ENCODE results near the gene MCC. TPM values are rescaled to one million over a fixed set of nuclear protein-coding genes. Genes with fewer than 3 reads are reported as not detected.

MCC gene
- total and polyA plus RNA-seq, 4 donors = 9.0 to 47.3 (median 14.7) TPM

- H3K4me1 ChIP-seq (ENCODE audit: control insufficient read depth in 4 of 4, insufficient read depth in 4 of 4, low read length in 3 of 4) = peaks cover 0 to 29% (median 20%) of the 10 kb centered on the region in 4 donors
- no peak for DNase-seq (ENCODE audit: low spot score)
- TF ChIP-seq HNF4A (conservative IDR thresholded peaks at IDR 0.05) (no peak), ATF3 (IDR thresholded peaks at IDR 0.05) (no peak), EGR1 (IDR thresholded peaks at IDR 0.05; ENCODE audit: low read depth in 2 of 2) (no peak), RAD21 (IDR thresholded peaks at IDR 0.05) (no peak), MAX (IDR thresholded peaks at IDR 0.05) (no peak), FOXA2 (IDR thresholded peaks at IDR 0.05) (no peak), HNF4G (IDR thresholded peaks at IDR 0.05) (no peak), FOXA1 (IDR thresholded peaks at IDR 0.05) (no peak), JUND (IDR thresholded peaks at IDR 0.05) (no peak), NR2F2 (IDR thresholded peaks at IDR 0.05) (no peak)
- no peaks in the 10 kb centered on the region for H3K36me3 ChIP-seq (ENCODE audit: control insufficient read depth in 4 of 4, insufficient read depth in 3 of 4, low read depth in 1 of 4, low read length in 3 of 4)
- WGBS = 90% methylated on average over 5 of the region's 5 CpGs
- no peak overlapping the region for H3K27ac ChIP-seq (ENCODE audit: low read depth in 1 of 2, low read length in 2 of 2)
- no peak overlapping the region for H3K4me3 ChIP-seq (ENCODE audit: low read depth in 1 of 3, low read length in 3 of 3)
- no peaks in the 10 kb centered on the region for H3K9me3 ChIP-seq (ENCODE audit: control insufficient read depth in 4 of 4, low read length in 3 of 4)
- no peak overlapping the region for H3K9ac ChIP-seq (ENCODE audit: low read depth in 1 of 2, low read length in 2 of 2)
- H3K27me3 ChIP-seq (ENCODE audit: control insufficient read depth in 4 of 4, insufficient read depth in 4 of 4, low read length in 3 of 4) = no peaks in the 10 kb centered on the region
These were observed 232.5 kb downstream of the MCC start for GRCh38 chr5:113255579-113256386.

DNA sequence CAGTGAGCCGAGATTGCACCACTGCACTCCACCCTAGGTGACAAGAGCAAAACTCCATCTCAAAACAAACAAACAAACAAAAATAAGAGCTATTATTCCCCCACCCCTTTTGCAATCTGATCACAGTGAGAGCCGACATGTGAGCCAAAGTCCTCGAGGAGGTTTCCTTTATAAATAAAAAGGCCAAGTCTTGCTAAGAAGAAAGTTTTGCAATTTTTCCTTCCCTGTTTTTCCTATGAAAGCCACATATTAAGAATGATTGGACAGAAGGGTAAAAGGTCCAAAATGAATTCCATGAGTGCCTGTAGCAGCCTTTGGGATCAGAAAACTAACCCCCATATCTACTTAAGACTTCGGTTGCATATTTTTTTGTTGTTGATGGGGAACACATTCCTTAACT is 233.1 kb downstream of the MCC start:
- 45% methylated on average over 4 of the region's 4 CpGs for WGBS
- no peak for TF ChIP-seq MAX (IDR thresholded peaks at IDR 0.05)
- peak; percentile 43 for TF ChIP-seq NR2F2 (IDR thresholded peaks at IDR 0.05)
- no peak for TF ChIP-seq HNF4A (conservative IDR thresholded peaks at IDR 0.05)
- TF ChIP-seq RXRA (IDR thresholded peaks at IDR 0.05) = no peak
- TF ChIP-seq ATF3 (IDR thresholded peaks at IDR 0.05) = no peak
- no peak for TF ChIP-seq EGR1 (IDR thresholded peaks at IDR 0.05; ENCODE audit: low read depth in 2 of 2)
- H3K27ac ChIP-seq (ENCODE audit: low read depth in 1 of 2, low read length in 2 of 2) = no peak overlapping the region

GRCh38 chr5:113253037-113253436 is 235.2 kb downstream of the MCC start:
- H3K9me3 ChIP-seq (ENCODE audit: control insufficient read depth in 4 of 4, low read length in 3 of 4) = no peaks in the 10 kb centered on the region
- H3K27ac ChIP-seq (ENCODE audit: low read depth in 1 of 2, low read length in 2 of 2) = no peak overlapping the region
- WGBS = 95% methylated on average over 3 of the region's 3 CpGs
- peaks cover 0 to 29% (median 20%) of the 10 kb centered on the region in 4 donors for H3K4me1 ChIP-seq (ENCODE audit: control insufficient read depth in 4 of 4, insufficient read depth in 4 of 4, low read length in 3 of 4)
- H3K4me3 ChIP-seq (ENCODE audit: low read depth in 1 of 3, low read length in 3 of 3) = no peak overlapping the region
- no peak for DNase-seq (ENCODE audit: low spot score)
- H3K36me3 ChIP-seq (ENCODE audit: control insufficient read depth in 4 of 4, insufficient read depth in 3 of 4, low read depth in 1 of 4, low read length in 3 of 4) = no peaks in the 10 kb centered on the region
- H3K9ac ChIP-seq (ENCODE audit: low read depth in 1 of 2, low read length in 2 of 2) = no peak overlapping the region
- H3K27me3 ChIP-seq (ENCODE audit: control insufficient read depth in 4 of 4, insufficient read depth in 4 of 4, low read length in 3 of 4) = no peaks in the 10 kb centered on the region
- TF ChIP-seq NR2F2 (IDR thresholded peaks at IDR 0.05) (no peak), RAD21 (IDR thresholded peaks at IDR 0.05) (no peak), JUND (IDR thresholded peaks at IDR 0.05) (no peak), FOXA1 (IDR thresholded peaks at IDR 0.05) (no peak), GABPA (IDR thresholded peaks at IDR 0.05 in 1 of 2, conservative IDR thresholded peaks at IDR 0.05 in 1 of 2) (no peak), YY1 (IDR thresholded peaks at IDR 0.05) (no peak), HNF4A (conservative IDR thresholded peaks at IDR 0.05) (no peak), EGR1 (IDR thresholded peaks at IDR 0.05; ENCODE audit: low read depth in 2 of 2) (no peak), ATF3 (IDR thresholded peaks at IDR 0.05) (no peak), HNF4G (IDR thresholded peaks at IDR 0.05) (no peak), REST (IDR thresholded peaks at IDR 0.05) (no peak), SP1 (IDR thresholded peaks at IDR 0.05) (no peak)
- TF ChIP-seq, protein P1, sequence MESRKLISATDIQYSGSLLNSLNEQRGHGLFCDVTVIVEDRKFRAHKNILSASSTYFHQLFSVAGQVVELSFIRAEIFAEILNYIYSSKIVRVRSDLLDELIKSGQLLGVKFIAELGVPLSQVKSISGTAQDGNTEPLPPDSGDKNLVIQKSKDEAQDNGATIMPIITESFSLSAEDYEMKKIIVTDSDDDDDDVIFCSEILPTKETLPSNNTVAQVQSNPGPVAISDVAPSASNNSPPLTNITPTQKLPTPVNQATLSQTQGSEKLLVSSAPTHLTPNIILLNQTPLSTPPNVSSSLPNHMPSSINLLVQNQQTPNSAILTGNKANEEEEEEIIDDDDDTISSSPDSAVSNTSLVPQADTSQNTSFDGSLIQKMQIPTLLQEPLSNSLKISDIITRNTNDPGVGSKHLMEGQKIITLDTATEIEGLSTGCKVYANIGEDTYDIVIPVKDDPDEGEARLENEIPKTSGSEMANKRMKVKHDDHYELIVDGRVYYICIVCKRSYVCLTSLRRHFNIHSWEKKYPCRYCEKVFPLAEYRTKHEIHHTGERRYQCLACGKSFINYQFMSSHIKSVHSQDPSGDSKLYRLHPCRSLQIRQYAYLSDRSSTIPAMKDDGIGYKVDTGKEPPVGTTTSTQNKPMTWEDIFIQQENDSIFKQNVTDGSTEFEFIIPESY (IDR thresholded peaks at IDR 0.05) = no peak
- TF ChIP-seq, protein P2, sequence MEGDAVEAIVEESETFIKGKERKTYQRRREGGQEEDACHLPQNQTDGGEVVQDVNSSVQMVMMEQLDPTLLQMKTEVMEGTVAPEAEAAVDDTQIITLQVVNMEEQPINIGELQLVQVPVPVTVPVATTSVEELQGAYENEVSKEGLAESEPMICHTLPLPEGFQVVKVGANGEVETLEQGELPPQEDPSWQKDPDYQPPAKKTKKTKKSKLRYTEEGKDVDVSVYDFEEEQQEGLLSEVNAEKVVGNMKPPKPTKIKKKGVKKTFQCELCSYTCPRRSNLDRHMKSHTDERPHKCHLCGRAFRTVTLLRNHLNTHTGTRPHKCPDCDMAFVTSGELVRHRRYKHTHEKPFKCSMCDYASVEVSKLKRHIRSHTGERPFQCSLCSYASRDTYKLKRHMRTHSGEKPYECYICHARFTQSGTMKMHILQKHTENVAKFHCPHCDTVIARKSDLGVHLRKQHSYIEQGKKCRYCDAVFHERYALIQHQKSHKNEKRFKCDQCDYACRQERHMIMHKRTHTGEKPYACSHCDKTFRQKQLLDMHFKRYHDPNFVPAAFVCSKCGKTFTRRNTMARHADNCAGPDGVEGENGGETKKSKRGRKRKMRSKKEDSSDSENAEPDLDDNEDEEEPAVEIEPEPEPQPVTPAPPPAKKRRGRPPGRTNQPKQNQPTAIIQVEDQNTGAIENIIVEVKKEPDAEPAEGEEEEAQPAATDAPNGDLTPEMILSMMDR (IDR thresholded peaks at IDR 0.05; ENCODE audit: low read depth, low read length, missing input control) = no peak

More for the DNA sequence above, 233.1 kb downstream of the MCC start:
- H3K9me3 ChIP-seq (ENCODE audit: control insufficient read depth in 4 of 4, low read length in 3 of 4) = no peaks in the 10 kb centered on the region
- no peaks in the 10 kb centered on the region for H3K36me3 ChIP-seq (ENCODE audit: control insufficient read depth in 4 of 4, insufficient read depth in 3 of 4, low read depth in 1 of 4, low read length in 3 of 4)
- H3K4me1 ChIP-seq (ENCODE audit: control insufficient read depth in 4 of 4, insufficient read depth in 4 of 4, low read length in 3 of 4) = peaks cover 0 to 29% (median 20%) of the 10 kb centered on the region in 4 donors
- DNase-seq (ENCODE audit: low spot score) = no peak
- H3K27me3 ChIP-seq (ENCODE audit: control insufficient read depth in 4 of 4, insufficient read depth in 4 of 4, low read length in 3 of 4) = no peaks in the 10 kb centered on the region
- no peak overlapping the region for H3K4me3 ChIP-seq (ENCODE audit: low read depth in 1 of 3, low read length in 3 of 3)
- H3K9ac ChIP-seq (ENCODE audit: low read depth in 1 of 2, low read length in 2 of 2) = no peak overlapping the region

All from liver (tissue), 9 donors.